IMR-90 (cell line): ENCODE data around the gene COX7A2L. TPM values are rescaled to one million over a fixed set of nuclear protein-coding genes. Genes with fewer than 3 reads are reported as not detected.

Source experiments
- ATAC-seq: fragments of 200-7000 bp; cut with Tn5 transposase; 2 replicates; pipeline ENCODE4 v1.9.1; 2020; ENCODE audit warnings: low read depth, mild to moderate bottlenecking, moderate library complexity
- BruUV-seq: library from RNA; stranded (reverse); fragments of 400-500 nt; replicated peaks from 2 replicates; lab custom pipeline; 2021; lab: Mats Ljungman, UMichigan
- CTCF ChIA-PET: fragments of 300-600 bp; formaldehyde crosslinking; extraction: SDS; loops from one replicate; lab custom pipeline; 2021; ENCODE audit warnings: antibody characterized with exemption; lab: Yijun Ruan, JAX
- POLR2A ChIA-PET: fragments of 300-600 bp; sonication (Branson Sonifier 250); formaldehyde crosslinking; loops from one replicate; lab custom pipeline; 2022; ENCODE audit warnings: antibody characterized with exemption; ENCODE audit not compliant: unreplicated experiment; lab: Charles Lee
- DNase-seq: peaks from one replicate; pipeline ENCODE4 v3.0.0; 2013
- H2AFZ ChIP-seq: replicated peaks from 2 replicates; pipeline ENCODE3; 2013; ENCODE audit warnings: low read length, mild to moderate bottlenecking; ENCODE audit not compliant: poor library complexity
- H2AK5ac ChIP-seq: 2 replicates; pipeline ENCODE4 v1.6.1; 2013; ENCODE audit warnings: low read depth, low read length, inconsistent platforms
- H2AK9ac ChIP-seq: replicated peaks from 2 replicates; pipeline ENCODE3; 2013; ENCODE audit warnings: mild to moderate bottlenecking, low read depth, low read length, moderate library complexity; ENCODE audit not compliant: poor library complexity
- H2BK120ac ChIP-seq: 2 replicates; pipeline ENCODE4 v1.6.1; 2013; ENCODE audit warnings: low read depth, low read length, inconsistent platforms
- H2BK15ac ChIP-seq: 3 replicates; pipeline ENCODE4 v1.6.1; 2013; ENCODE audit warnings: low read depth, low read length, inconsistent platforms
- H2BK20ac ChIP-seq: 2 replicates; pipeline ENCODE4 v1.6.1; 2013; ENCODE audit warnings: low read depth, mild to moderate bottlenecking, inconsistent platforms, low read length, moderate library complexity
- H2BK5ac ChIP-seq: 2 replicates; pipeline ENCODE4 v1.6.1; 2013; ENCODE audit warnings: mild to moderate bottlenecking, low read depth, low read length, inconsistent platforms; ENCODE audit not compliant: poor library complexity, severe bottlenecking
- H3K14ac ChIP-seq: replicated peaks from 2 replicates; pipeline ENCODE4 v1.6.1; 2013; ENCODE audit warnings: low read depth, low read length, inconsistent platforms
- H3K18ac ChIP-seq: 2 replicates; pipeline ENCODE4 v1.6.1; 2013; ENCODE audit warnings: low read depth, low read length, control low read depth
- H3K23ac ChIP-seq: 2 replicates; pipeline ENCODE4 v1.6.1; 2013; ENCODE audit warnings: low read depth, low read length, inconsistent platforms
- H3K27ac ChIP-seq: 2 replicates; pipeline ENCODE4 v1.5.1; 2013; ENCODE audit warnings: mild to moderate bottlenecking, control low read depth, low read length; ENCODE audit not compliant: insufficient read depth
- H3K27me3 ChIP-seq: 2 replicates; pipeline ENCODE4 v1.6.1; 2013; ENCODE audit warnings: low read length; ENCODE audit not compliant: control insufficient read depth, insufficient read depth
- H3K36me3 ChIP-seq: 2 replicates; pipeline ENCODE4 v1.6.1; 2013; ENCODE audit warnings: low read length, mixed read lengths; ENCODE audit not compliant: control insufficient read depth, insufficient read depth
- H3K4ac ChIP-seq: 2 replicates; pipeline ENCODE4 v1.6.1; 2013; ENCODE audit warnings: low read depth, low read length, inconsistent platforms
- H3K4me1 ChIP-seq: 2 replicates; pipeline ENCODE4 v1.6.1; 2013; ENCODE audit warnings: low read length, mixed read lengths; ENCODE audit not compliant: control insufficient read depth, insufficient read depth
- H3K4me2 ChIP-seq: 2 replicates; pipeline ENCODE4 v1.6.1; 2013; ENCODE audit warnings: low read depth, mild to moderate bottlenecking, control low read depth, low read length, moderate library complexity
- H3K4me3 ChIP-seq: 2 replicates; pipeline ENCODE4 v1.5.1; 2013; ENCODE audit warnings: low read depth, mild to moderate bottlenecking, control low read depth, low read length, moderate library complexity; ENCODE audit not compliant: insufficient read depth
- H3K56ac ChIP-seq: 2 replicates; pipeline ENCODE4 v1.6.1; 2013; ENCODE audit warnings: low read length, inconsistent platforms; ENCODE audit not compliant: insufficient read depth; ENCODE audit errors: extremely low read depth
- H3K79me1 ChIP-seq, 2 experiments: 2 replicates each; pipeline ENCODE4 v1.6.1; 2013; ENCODE audit warnings: low read length in 2 of 2, inconsistent platforms in 1 of 2, low read depth in 1 of 2
- H3K9ac ChIP-seq: 2 replicates; pipeline ENCODE4 v1.6.1; 2013; ENCODE audit warnings: low read depth, low read length, control low read depth
- H3K9me1 ChIP-seq: 2 replicates; pipeline ENCODE4 v1.6.1; 2013; ENCODE audit warnings: low read length, inconsistent platforms; ENCODE audit not compliant: insufficient read depth
- H3K9me3 ChIP-seq: 2 replicates; pipeline ENCODE4 v1.6.1; 2013; ENCODE audit warnings: low read length; ENCODE audit not compliant: control insufficient read depth, insufficient read depth
- H4K20me1 ChIP-seq: 2 replicates; pipeline ENCODE4 v1.6.1; 2013; ENCODE audit warnings: low read length, inconsistent platforms; ENCODE audit not compliant: insufficient read depth
- H4K5ac ChIP-seq: 2 replicates; pipeline ENCODE4 v1.6.1; 2013; ENCODE audit warnings: mild to moderate bottlenecking, low read depth, low read length, control low read depth
- H4K8ac ChIP-seq, 2 experiments: 2 replicates each; pipeline ENCODE4 v1.6.1; 2013; ENCODE audit warnings: low read depth in 2 of 2, low read length in 2 of 2, control low read depth in 1 of 2, inconsistent platforms in 1 of 2
- H4K91ac ChIP-seq: 2 replicates; pipeline ENCODE4 v1.6.1; 2013; ENCODE audit warnings: low read depth, low read length, inconsistent platforms; ENCODE audit not compliant: insufficient read depth
- BHLHE40 ChIP-seq: fragments of 150-350 bp; IDR thresholded peaks from 2 replicates; pipeline ENCODE4 v1.6.1; 2016; ENCODE audit warnings: mild to moderate bottlenecking, low read depth, low read length
- ELK1 ChIP-seq: fragments of 150-350 bp; IDR thresholded peaks from 2 replicates; pipeline ENCODE4 v1.6.1; 2016; ENCODE audit warnings: low read depth, mild to moderate bottlenecking, low read length, moderate library complexity, borderline replicate concordance
- MAFK ChIP-seq: IDR thresholded peaks from 2 replicates; pipeline ENCODE4 v1.6.1; 2012; ENCODE audit warnings: low read depth, low read length, improper control_type of control experiment
- MAZ ChIP-seq: IDR thresholded peaks from 2 replicates; pipeline ENCODE4 v1.6.1; 2012; ENCODE audit warnings: low read depth, mild to moderate bottlenecking, low read length, improper control_type of control experiment, moderate library complexity, borderline replicate concordance
- RAD21 ChIP-seq: IDR thresholded peaks from 2 replicates; pipeline ENCODE4 v1.6.1; 2012; ENCODE audit warnings: low read length, improper control_type of control experiment
- RCOR1 ChIP-seq: IDR thresholded peaks from 2 replicates; pipeline ENCODE4 v1.6.1; 2012; ENCODE audit warnings: mild to moderate bottlenecking, low read length, improper control_type of control experiment; ENCODE audit not compliant: insufficient replicate concordance
- SMC3 ChIP-seq: fragments of 150-350 bp; IDR thresholded peaks from 2 replicates; pipeline ENCODE4 v1.6.1; 2016; ENCODE audit warnings: low read depth, mild to moderate bottlenecking, antibody characterized with exemption, low read length, moderate library complexity
- USF2 ChIP-seq: fragments of 150-350 bp; IDR thresholded peaks from 2 replicates; pipeline ENCODE4 v1.6.1; 2017; ENCODE audit warnings: mild to moderate bottlenecking, antibody characterized with exemption, low read length, low read depth
- WGBS, 2 experiments: methylation state at CpG; one replicate each; pipeline versions ENCODE4 v1.1.5 to v1.1.7; 2013; ENCODE audit warnings: missing lambda C conversion rate in 2 of 2; ENCODE audit not compliant: insufficient read length in 1 of 2; ENCODE audit errors: extremely low coverage in 2 of 2; 5-methylcytosine and 5-hydroxymethylcytosine counted together
- dilution Hi-C: fragments of 300-500 bp; cut with HindIII; formaldehyde crosslinking; loops from one replicate; pipeline ENCODE4 v1.14.3; 2018; ENCODE audit warnings: low sequenced_read_pairs; ENCODE audit not compliant: unreplicated experiment
- in situ Hi-C: fragments of 300-500 bp; cut with MboI; formaldehyde crosslinking; loops from 3 replicates; pipeline ENCODE4 v1.14.3; 2019; ENCODE audit warnings: low sequenced_read_pairs, inconsistent platforms, mixed read lengths
- intact Hi-C: fragments of 100-400 bp; cut with micrococcal nuclease; formaldehyde crosslinking; loops from 2 replicates; pipeline ENCODE4 v1.10.0; 2022
- polyA plus RNA-seq, 3 experiments: library from polyadenylated mRNA; depleted of rRNA; stranded (reverse); fragments of >200 nt; gene quantifications; 2 replicates each; pipeline ENCODE4 v1.2.3, GENCODE V29; 2012; ENCODE audit warnings: low replicate concordance in 1 of 3
- total RNA-seq: library from RNA; depleted of rRNA; stranded (reverse); fragments of >200 nt; gene quantifications from 2 replicates; pipeline ENCODE4 v1.2.3, GENCODE V29; 2012
- TF ChIP-seq, protein P1 (sequence below): conservative IDR thresholded peaks from 2 replicates; pipeline ENCODE4 v1.5.1; 2012; ENCODE audit warnings: mild to moderate bottlenecking, low read depth, low read length, improper control_type of control experiment

COX7A2L gene
- total and polyA plus RNA-seq, 2 of the 4 experiments (the other 2 are of a cell fraction), result 123 to 132 TPM

GRCh38 chr2:42342061-42342794, 18.8 kb downstream of the COX7A2L start:
- Histone ChIP-seq H4K5ac (peak overlapping the region; percentile 62), H3K36me3 (peaks cover 35% of the 10 kb centered on the region), H3K27ac (peak overlapping the region; percentile 62), H3K9me1 (peaks cover 34% of the 10 kb centered on the region), H2AK9ac (peak overlapping the region; percentile 63), H3K4me3 (no peak overlapping the region), H3K4ac (peak overlapping the region; percentile 71), H2AK5ac (peak overlapping the region; percentile 86), H3K79me1 (peaks cover 32 to 73% of the 10 kb centered on the region in 2 experiments), H3K18ac (peak overlapping the region; percentile 25), H3K4me1 (peaks cover 15% of the 10 kb centered on the region), H2BK120ac (peak overlapping the region; percentile 74; the same call in 1 of the 2 replicates), H3K56ac (no peak overlapping the region), H3K23ac (peak overlapping the region; percentile 74; the same call in 1 of the 2 replicates), H2BK20ac (peak overlapping the region; percentile 62), H4K91ac (peak overlapping the region; percentile 70), H3K14ac (peak overlapping the region; percentile 68), H3K4me2 (no peak overlapping the region; the same call in 1 of the 2 replicates), H3K27me3 (no peaks in the 10 kb centered on the region), H3K9me3 (no peaks in the 10 kb centered on the region), H3K9ac (peak overlapping the region; percentile 4; the same call in 1 of the 2 replicates), H2BK5ac (peak overlapping the region; percentile 75), H4K8ac (peak overlapping the region; percentile 4 to 86; a peak in 3 of 4 replicates), H2BK15ac (peak overlapping the region; percentile 17; the same call in 1 of the 3 replicates), H2AFZ (peak overlapping the region; percentile 59), H4K20me1 (peaks cover 6% of the 10 kb centered on the region)
- TF ChIP-seq MAFK (peak; percentile 78), RCOR1 (no peak), BHLHE40 (0 out of 2 replicates have a peak, but pooled peaks have one; percentile 4), MAZ (no peak), RAD21 (no peak), ELK1 (no peak), USF2 (peak; percentile 93), SMC3 (no peak)
- TF ChIP-seq, protein P1, sequence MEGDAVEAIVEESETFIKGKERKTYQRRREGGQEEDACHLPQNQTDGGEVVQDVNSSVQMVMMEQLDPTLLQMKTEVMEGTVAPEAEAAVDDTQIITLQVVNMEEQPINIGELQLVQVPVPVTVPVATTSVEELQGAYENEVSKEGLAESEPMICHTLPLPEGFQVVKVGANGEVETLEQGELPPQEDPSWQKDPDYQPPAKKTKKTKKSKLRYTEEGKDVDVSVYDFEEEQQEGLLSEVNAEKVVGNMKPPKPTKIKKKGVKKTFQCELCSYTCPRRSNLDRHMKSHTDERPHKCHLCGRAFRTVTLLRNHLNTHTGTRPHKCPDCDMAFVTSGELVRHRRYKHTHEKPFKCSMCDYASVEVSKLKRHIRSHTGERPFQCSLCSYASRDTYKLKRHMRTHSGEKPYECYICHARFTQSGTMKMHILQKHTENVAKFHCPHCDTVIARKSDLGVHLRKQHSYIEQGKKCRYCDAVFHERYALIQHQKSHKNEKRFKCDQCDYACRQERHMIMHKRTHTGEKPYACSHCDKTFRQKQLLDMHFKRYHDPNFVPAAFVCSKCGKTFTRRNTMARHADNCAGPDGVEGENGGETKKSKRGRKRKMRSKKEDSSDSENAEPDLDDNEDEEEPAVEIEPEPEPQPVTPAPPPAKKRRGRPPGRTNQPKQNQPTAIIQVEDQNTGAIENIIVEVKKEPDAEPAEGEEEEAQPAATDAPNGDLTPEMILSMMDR, result no peak
- BruUV-seq, result no TSS peak
- 49% methylated on average over 3 of the region's 8 CpGs; no CpG with 5 or more reads in 1 of the 2 experiments for WGBS, 2 experiments
- DNase-seq, result peak; percentile 92
- ChIA-PET CTCF (interaction anchor here (1.0 to 1.4 kb wide), 2 partner anchors 10 to 14 kb away, joined by 3 read pairs; no protein-coding TSS in a partner anchor), POLR2A (interaction anchor here (0.6 kb wide), 1 partner anchor 273 kb away, joined by 4 read pairs; no protein-coding TSS in a partner anchor)
- dilution Hi-C loops (no loop called here), intact Hi-C loops (no loop called here), in situ Hi-C loops (no loop called here)
- peak; percentile 90 for ATAC-seq
